Panc1 (cell line): Measurements from ENCODE around the gene RAI1. TPM values are rescaled to one million over a fixed set of nuclear protein-coding genes. Genes with fewer than 3 reads are reported as not detected.

Experiments
- ATAC-seq: fragments of 200-7000 bp; cut with Tn5 transposase; 2 replicates; pipeline ENCODE4 v1.9.1; 2020; ENCODE audit warnings: mild to moderate bottlenecking, moderate library complexity
- BruUV-seq: library from RNA; stranded (reverse); fragments of 400-500 nt; replicated peaks from 2 replicates; lab custom pipeline; 2021; lab: Mats Ljungman, UMichigan
- CTCF ChIA-PET: fragments of 300-600 bp; sonication (Branson Sonifier 250); formaldehyde crosslinking; loops from one replicate; lab custom pipeline; 2022; ENCODE audit warnings: antibody characterized with exemption; lab: Charles Lee
- POLR2A ChIA-PET: fragments of 300-600 bp; sonication (Branson Sonifier 250); formaldehyde crosslinking; loops from one replicate; lab custom pipeline; 2022; ENCODE audit warnings: antibody characterized with exemption; lab: Charles Lee
- DNase-seq: peaks from one replicate; pipeline ENCODE4 v3.0.0-alpha.2; 2010; ENCODE audit warnings: low read depth, low spot score
- H3K27ac ChIP-seq: 2 replicates; pipeline ENCODE4 v1.5.1; 2011; ENCODE audit warnings: mild to moderate bottlenecking, low read length, inconsistent platforms
- H3K27me3 ChIP-seq: fragments of 200-500 bp; sonication (Bioruptor generic); 2 replicates; pipeline ENCODE4 v1.6.0; 2014; ENCODE audit warnings: low read length, inconsistent platforms; ENCODE audit not compliant: control insufficient read depth, insufficient read depth
- H3K36me3 ChIP-seq: fragments of 200-500 bp; sonication (Bioruptor generic); 2 replicates; pipeline ENCODE4 v1.5.1; 2014; ENCODE audit warnings: inconsistent platforms, mild to moderate bottlenecking, low read length, moderate library complexity; ENCODE audit not compliant: control insufficient read depth, insufficient read depth
- H3K4me1 ChIP-seq: 2 replicates; pipeline ENCODE4 v1.5.1; 2011; ENCODE audit warnings: inconsistent platforms, mild to moderate bottlenecking, low read length, moderate library complexity; ENCODE audit not compliant: control insufficient read depth, insufficient read depth
- H3K4me3 ChIP-seq, 2 experiments: 2 replicates each; pipeline ENCODE4 v1.5.1; 2011 to 2012; ENCODE audit warnings: low read depth in 2 of 2, low read length in 2 of 2, mild to moderate bottlenecking in 2 of 2, inconsistent platforms in 1 of 2, moderate library complexity in 1 of 2
- H3K9me3 ChIP-seq: fragments of 200-500 bp; sonication (Bioruptor generic); 2 replicates; pipeline ENCODE4 v1.5.1; 2014; ENCODE audit warnings: low read depth, mild to moderate bottlenecking, inconsistent platforms, low read length, moderate library complexity; ENCODE audit not compliant: control insufficient read depth, insufficient read depth
- POLR2AphosphoS5 ChIP-seq: IDR thresholded peaks from 2 replicates; pipeline ENCODE4 v1.6.1; 2012; ENCODE audit warnings: mild to moderate bottlenecking, low read depth, low read length, moderate library complexity
- SIN3A ChIP-seq: IDR thresholded peaks from 2 replicates; pipeline ENCODE4 v1.6.1; 2012; ENCODE audit warnings: low read depth, mild to moderate bottlenecking, low read length, moderate library complexity, borderline replicate concordance; ENCODE audit not compliant: insufficient read depth
- TCF7L2 ChIP-seq: IDR thresholded peaks from 2 replicates; pipeline ENCODE4 v1.6.1; 2011; ENCODE audit warnings: mild to moderate bottlenecking, low read depth, low read length, inconsistent platforms
- in situ Hi-C: cut with HindIII; loops from 2 replicates; pipeline ENCODE4 v1.10.0; 2016; ENCODE audit warnings: low sequenced_read_pairs, low pct_unique_long_range_greater_than_20kb
- intact Hi-C: fragments of 100-400 bp; cut with micrococcal nuclease; formaldehyde crosslinking; loops from one replicate; pipeline ENCODE4 v1.10.0; 2022; ENCODE audit not compliant: unreplicated experiment
- total RNA-seq: library from RNA; stranded (reverse); gene quantifications from one replicate; pipeline ENCODE4 v1.2.1, GENCODE V29; 2021; ENCODE audit not compliant: unreplicated experiment
- TF ChIP-seq, protein P1 (sequence below), 2 experiments: IDR thresholded peaks; 2 replicates each; pipeline ENCODE4 v1.6.1; 2011 to 2012; ENCODE audit warnings: low read depth in 2 of 2, control low read depth in 1 of 2, low read length in 1 of 2, mild to moderate bottlenecking in 1 of 2, moderate library complexity in 1 of 2; ENCODE audit not compliant: insufficient read depth in 1 of 2
- TF ChIP-seq, protein P2 (sequence below): fragments of 450-650 bp; IDR thresholded peaks from 2 replicates; pipeline ENCODE4 v1.5.1; 2017; ENCODE audit warnings: mild to moderate bottlenecking

RAI1 gene
- total RNA-seq, 1 experiment from 2014 or later: 51.0 TPM

DNA sequence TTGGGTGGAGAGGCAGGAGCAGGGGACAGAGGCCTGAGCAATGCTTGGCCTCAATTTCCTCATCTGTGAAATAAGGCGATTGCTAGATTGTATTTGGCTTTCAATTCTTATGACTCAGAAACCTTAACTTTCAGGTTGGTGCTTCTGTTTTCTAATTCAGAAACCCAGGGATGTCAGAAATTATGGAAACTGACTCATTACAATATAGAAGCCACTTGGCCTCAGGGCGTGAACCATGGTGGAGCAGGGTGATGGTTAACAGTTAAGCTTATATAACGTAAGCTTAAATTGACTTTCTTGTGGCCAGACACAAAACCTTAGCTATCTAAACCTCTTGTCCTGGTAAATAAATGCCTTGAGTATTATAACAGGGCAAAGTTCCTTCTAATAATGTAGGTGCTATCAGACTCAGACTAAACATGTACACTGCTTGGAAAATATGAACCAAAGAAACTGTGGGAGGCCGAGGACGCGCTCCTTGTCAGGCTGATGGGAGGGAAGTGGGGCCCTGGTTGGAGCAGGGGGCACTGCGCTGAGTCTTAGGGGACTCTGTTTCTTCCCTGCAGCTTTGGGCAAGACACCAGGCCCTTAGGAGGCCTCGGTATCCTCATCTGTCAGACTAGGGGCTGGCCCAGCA lies 172.7 kb downstream of the RAI1 start:
- TF ChIP-seq SIN3A (no peak), TCF7L2 (no peak)
- TF ChIP-seq, protein P1, sequence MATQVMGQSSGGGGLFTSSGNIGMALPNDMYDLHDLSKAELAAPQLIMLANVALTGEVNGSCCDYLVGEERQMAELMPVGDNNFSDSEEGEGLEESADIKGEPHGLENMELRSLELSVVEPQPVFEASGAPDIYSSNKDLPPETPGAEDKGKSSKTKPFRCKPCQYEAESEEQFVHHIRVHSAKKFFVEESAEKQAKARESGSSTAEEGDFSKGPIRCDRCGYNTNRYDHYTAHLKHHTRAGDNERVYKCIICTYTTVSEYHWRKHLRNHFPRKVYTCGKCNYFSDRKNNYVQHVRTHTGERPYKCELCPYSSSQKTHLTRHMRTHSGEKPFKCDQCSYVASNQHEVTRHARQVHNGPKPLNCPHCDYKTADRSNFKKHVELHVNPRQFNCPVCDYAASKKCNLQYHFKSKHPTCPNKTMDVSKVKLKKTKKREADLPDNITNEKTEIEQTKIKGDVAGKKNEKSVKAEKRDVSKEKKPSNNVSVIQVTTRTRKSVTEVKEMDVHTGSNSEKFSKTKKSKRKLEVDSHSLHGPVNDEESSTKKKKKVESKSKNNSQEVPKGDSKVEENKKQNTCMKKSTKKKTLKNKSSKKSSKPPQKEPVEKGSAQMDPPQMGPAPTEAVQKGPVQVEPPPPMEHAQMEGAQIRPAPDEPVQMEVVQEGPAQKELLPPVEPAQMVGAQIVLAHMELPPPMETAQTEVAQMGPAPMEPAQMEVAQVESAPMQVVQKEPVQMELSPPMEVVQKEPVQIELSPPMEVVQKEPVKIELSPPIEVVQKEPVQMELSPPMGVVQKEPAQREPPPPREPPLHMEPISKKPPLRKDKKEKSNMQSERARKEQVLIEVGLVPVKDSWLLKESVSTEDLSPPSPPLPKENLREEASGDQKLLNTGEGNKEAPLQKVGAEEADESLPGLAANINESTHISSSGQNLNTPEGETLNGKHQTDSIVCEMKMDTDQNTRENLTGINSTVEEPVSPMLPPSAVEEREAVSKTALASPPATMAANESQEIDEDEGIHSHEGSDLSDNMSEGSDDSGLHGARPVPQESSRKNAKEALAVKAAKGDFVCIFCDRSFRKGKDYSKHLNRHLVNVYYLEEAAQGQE (IDR thresholded peaks at IDR 0.05; ENCODE audit: insufficient read depth in 1 of 2, low read depth in 2 of 2, low read length in 1 of 2): no peak
- no peak overlapping the region for H3K4me3 ChIP-seq
- DNase-seq: no peak
- no peaks in the 10 kb centered on the region for H3K27me3 ChIP-seq
- H3K9me3 ChIP-seq: no peaks in the 10 kb centered on the region
- CTCF ChIA-PET: no interaction called here
- intact Hi-C loops: no loop called here
- POLR2A ChIA-PET: no interaction called here
- TSS peak; percentile 43 for BruUV-seq
- no peak overlapping the region for H3K27ac ChIP-seq
- ATAC-seq: no peak
- H3K36me3 ChIP-seq: no peaks in the 10 kb centered on the region
- peaks cover 11% of the 10 kb centered on the region for H3K4me1 ChIP-seq
- in situ Hi-C loops: no loop called here

DNA sequence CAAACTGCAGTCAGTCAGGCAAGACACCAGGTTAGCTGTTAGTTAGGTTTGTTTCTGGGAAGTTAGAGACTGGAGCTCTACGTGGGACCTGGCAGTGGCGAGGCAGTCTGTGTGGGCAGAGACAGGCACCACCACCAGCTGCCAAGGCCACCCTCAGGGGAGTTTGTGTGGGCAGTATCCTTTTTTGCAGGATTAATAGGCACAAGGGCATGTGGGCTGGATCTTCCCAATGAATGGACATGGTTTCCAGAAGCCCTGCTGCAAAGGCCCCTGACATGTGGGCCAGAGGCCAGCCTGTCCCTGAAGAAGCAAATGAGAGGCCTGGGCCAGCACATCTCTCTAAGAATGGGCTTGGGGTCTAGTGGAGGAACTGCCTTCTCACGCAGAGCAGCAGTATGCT lies 174.7 kb downstream of the RAI1 start:
- in situ Hi-C loops: no loop called here
- Histone ChIP-seq H3K27ac (no peak overlapping the region), H3K4me1 (no peaks in the 10 kb centered on the region), H3K27me3 (no peaks in the 10 kb centered on the region), H3K4me3 (no peak overlapping the region), H3K9me3 (no peaks in the 10 kb centered on the region), H3K36me3 (no peaks in the 10 kb centered on the region)
- CTCF ChIA-PET: no interaction called here
- intact Hi-C loops: loop anchor here (5.0 kb wide), 1 partner anchor 44 kb away; no protein-coding TSS in a partner anchor
- TF ChIP-seq, protein P2, sequence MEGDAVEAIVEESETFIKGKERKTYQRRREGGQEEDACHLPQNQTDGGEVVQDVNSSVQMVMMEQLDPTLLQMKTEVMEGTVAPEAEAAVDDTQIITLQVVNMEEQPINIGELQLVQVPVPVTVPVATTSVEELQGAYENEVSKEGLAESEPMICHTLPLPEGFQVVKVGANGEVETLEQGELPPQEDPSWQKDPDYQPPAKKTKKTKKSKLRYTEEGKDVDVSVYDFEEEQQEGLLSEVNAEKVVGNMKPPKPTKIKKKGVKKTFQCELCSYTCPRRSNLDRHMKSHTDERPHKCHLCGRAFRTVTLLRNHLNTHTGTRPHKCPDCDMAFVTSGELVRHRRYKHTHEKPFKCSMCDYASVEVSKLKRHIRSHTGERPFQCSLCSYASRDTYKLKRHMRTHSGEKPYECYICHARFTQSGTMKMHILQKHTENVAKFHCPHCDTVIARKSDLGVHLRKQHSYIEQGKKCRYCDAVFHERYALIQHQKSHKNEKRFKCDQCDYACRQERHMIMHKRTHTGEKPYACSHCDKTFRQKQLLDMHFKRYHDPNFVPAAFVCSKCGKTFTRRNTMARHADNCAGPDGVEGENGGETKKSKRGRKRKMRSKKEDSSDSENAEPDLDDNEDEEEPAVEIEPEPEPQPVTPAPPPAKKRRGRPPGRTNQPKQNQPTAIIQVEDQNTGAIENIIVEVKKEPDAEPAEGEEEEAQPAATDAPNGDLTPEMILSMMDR: no peak
- DNase-seq (no peak), ATAC-seq (no peak)
- BruUV-seq: no TSS peak
- POLR2A ChIA-PET: no interaction called here

DNA sequence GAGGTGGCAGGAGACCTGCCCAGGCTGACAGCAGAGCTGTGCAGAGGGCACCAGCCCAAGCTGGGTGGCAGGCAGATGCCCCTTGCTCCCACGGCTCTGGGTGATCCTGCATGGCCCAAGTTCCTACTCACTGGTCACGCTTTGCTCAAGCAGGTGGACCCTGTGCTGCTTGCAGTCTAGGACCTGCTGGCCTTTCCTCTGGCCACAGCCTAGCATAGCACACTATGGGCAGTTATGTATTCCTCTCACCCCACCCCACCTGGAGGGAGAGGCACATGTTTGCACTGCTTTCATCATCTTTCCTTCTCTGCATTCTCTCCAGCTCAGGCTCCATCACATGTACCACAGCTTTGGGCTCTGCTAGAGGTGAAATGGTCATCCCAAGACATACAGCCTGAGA lies 175.1 kb downstream of the RAI1 start:
- Histone ChIP-seq H3K9me3 (no peaks in the 10 kb centered on the region), H3K27me3 (no peaks in the 10 kb centered on the region), H3K36me3 (no peaks in the 10 kb centered on the region), H3K4me3 (no peak overlapping the region), H3K27ac (no peak overlapping the region), H3K4me1 (no peaks in the 10 kb centered on the region)
- intact Hi-C loops (loop anchor here (5.0 kb wide), 1 partner anchor 44 kb away; no protein-coding TSS in a partner anchor), in situ Hi-C loops (no loop called here)
- POLR2A ChIA-PET: interaction anchor here (0.6 kb wide), 1 partner anchor 26 kb away, joined by 3 read pairs; no protein-coding TSS in a partner anchor
- no peak for DNase-seq
- CTCF ChIA-PET: no interaction called here
- no peak for ATAC-seq
- TF ChIP-seq, protein P1 (IDR thresholded peaks at IDR 0.05; ENCODE audit: insufficient read depth in 1 of 2, low read depth in 2 of 2, low read length in 1 of 2): no peak
- TF ChIP-seq TCF7L2: no peak
- no peak for TF ChIP-seq POLR2AphosphoS5
- TF ChIP-seq, protein P2: no peak
- TF ChIP-seq SIN3A: no peak
- no TSS peak for BruUV-seq
